B cell (primary cell): ENCODE results near the gene FAM13B.

Experiments
- CTCF ChIP-seq: fragments of 200-600 bp; IDR thresholded peaks from one replicate; pipeline ENCODE4 v1.8.0; 2022; ENCODE audit warnings: antibody characterized with exemption, mild to moderate bottlenecking
- EZH2 ChIP-seq: IDR thresholded peaks from 2 replicates; pipeline ENCODE4 v1.6.1; 2012; ENCODE audit warnings: borderline replicate concordance, low read depth, mild to moderate bottlenecking, moderate library complexity, low read length; ENCODE audit not compliant: insufficient read depth, poor library complexity, severe bottlenecking

- TF ChIP-seq CTCF: no peak
- no peak for TF ChIP-seq EZH2
Observed at GRCh38 chr5:137932800-137933199, 100.1 kb downstream of the FAM13B start.
